GM18519 (cell line): ENCODE results near the gene ZNF514.
"Not testable (repeated sequence)": the region's sequence is repeated elsewhere in the genome, so short reads cannot be mapped to it uniquely, and the experiment has no call there.

ENCODE experiments used
- ATAC-seq: cut with Tn5 transposase; IDR thresholded peaks from one replicate; pipeline ENCODE4 v1.9.1; 2021; ENCODE audit warnings: mild to moderate bottlenecking, moderate library complexity; ENCODE audit not compliant: unreplicated experiment, low FRiP score

Gene ZNF514

DNA sequence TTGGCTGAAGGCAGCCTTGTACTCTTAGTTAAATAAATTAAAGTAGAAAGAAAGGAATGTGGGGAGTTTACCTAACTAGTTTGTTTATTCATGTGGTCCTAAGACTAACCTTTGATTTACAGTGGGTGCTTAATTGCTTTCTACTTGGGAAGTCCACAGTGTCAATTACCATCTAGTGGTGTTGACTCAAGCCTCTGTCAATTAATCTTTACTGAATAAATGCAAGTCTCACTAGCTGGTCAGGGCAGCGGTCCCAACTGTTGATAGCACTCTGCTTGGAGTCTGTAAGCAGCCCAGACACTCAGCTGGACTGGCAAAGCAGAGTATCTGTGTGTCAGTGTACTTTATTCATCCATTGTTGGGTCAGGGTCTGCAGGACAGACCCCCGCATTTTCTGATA, 15.8 kb downstream of the ZNF514 start:
- ATAC-seq: no peak

- ATAC-seq: no peak
Measured at GRCh38 chr2:95138702-95139101, 20.9 kb downstream of the ZNF514 start.

GRCh38 chr2:95122197-95122551, 37.5 kb downstream of the ZNF514 start:
- ATAC-seq: peak; percentile 28

DNA sequence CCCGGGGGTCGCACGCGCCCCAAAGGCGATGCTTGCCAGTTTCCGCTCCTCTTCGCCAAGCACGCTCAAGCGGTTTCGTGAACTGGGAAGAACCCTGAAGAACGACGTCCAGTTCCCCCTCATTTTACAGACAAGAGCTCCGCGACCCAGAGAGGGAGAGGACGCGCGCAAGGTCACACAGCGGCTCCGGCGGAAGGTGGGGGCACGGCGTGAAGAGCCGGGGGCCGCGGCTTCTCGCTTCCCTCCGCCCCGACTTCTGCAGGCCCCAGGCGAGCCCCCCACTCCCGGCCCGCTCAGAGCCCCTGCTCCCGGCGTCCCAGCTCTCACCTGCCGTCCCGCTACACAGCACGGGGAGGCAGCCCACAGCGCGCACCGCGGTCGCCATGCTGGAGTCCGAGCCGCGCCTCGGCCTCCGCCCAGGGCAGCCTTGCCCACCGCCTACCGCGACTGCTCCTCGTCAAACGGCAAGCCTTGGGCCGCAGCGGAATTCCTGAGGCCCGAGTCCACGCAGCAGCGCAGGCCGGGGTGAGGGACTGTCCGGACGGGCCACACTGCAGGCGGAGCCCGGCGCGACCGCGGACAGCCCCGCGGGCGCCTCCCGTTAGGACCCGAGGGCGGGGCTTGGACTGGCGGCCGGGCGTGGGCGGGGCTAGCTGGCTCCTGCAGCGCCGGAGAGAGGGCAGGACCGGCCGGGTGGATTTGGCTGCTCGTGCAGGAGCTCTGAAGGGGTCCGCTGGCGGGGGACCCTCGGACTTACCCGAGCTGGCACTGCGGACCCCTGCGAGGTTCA, 38.0 kb downstream of the ZNF514 start, which contains the start of gene MRPS5:
Gene MRPS5, minus strand, starts transcription at position 402 of the 790 bp plus-strand sequence. Its CDS starts 17 bp downstream, at position 385.
- ATAC-seq: peak; percentile 66

DNA sequence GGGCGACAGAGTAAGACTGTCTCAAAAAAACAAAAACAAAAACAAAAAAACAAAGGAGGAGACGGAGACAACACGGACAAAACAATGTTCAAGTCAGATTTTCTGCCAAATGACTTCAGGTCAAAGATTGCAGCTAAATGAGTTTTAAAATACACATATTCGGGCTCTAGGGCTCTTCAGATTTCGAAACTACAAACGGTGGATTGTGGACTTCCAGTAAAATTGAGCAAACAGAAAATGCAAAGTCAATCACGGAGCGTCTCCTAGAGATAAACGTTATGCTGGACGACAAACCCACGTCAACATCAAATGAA, 38.6 kb downstream of the ZNF514 start:
- ATAC-seq: no peak

- ATAC-seq: peak; percentile 90
Measured at GRCh38 chr2:95115418-95115817, 44.2 kb downstream of the ZNF514 start.

DNA sequence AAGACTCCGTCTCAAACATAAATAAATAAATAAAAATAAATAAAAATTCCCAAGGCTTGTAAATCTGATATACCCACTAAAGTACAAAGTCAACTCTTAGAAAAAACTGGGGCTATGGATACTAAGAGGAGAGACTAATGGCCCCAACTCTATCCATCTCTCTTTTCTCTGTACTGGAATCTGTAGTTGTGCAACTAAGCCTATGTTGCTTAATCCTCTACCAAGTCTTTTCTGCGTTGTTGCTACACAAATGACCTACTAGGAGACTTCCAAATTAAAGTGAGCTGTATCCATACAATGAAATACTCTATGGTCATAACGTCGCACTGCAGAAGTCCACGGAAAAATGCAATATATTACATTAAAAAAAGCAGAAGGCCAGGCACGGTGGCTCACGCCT, 46.2 kb downstream of the ZNF514 start:
- no peak for ATAC-seq

GRCh38 chr2:95110395-95110794, 49.3 kb downstream of the ZNF514 start:
- ATAC-seq: no peak

GRCh38 chr2:95109260-95109659, 50.4 kb downstream of the ZNF514 start:
- no peak for ATAC-seq

DNA sequence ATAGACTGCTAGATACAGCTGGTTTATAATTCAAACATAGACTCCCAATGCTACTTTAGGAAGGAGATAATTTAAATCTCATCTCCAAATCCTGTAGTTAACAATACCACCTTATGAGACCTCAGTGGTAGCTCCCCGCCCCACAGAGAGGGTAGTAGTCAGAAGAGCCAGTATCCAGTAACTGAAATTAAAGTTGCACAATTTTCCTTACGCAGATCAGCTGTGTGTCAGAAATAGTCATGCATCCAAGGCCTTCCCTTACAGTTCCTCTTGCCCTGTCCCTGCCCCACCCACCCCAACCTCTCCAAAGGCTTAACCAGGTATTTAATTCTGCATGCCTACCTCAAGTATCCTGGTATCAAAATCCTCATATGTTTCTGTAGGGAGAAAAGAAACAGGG, 53.6 kb downstream of the ZNF514 start:
- ATAC-seq: no peak

DNA sequence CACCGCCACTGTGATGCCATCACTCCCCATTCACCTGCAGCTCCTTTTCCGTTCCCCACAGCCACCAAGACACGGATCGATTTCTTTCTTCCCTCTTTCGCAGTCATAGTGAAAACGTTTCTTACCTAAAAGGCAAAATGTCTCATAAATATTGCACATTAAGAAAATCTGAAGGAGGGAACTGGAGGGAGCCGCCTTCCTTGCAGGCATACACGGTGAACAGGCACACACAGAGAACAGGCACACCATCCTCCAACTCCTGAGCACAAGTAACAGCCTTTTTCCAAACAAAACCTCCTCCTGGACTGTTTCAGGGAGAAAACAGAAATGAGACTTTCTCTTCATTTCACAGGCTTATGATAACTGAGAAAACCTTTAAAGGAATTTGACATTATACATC, 55.0 kb downstream of the ZNF514 start:
- no peak for ATAC-seq

DNA sequence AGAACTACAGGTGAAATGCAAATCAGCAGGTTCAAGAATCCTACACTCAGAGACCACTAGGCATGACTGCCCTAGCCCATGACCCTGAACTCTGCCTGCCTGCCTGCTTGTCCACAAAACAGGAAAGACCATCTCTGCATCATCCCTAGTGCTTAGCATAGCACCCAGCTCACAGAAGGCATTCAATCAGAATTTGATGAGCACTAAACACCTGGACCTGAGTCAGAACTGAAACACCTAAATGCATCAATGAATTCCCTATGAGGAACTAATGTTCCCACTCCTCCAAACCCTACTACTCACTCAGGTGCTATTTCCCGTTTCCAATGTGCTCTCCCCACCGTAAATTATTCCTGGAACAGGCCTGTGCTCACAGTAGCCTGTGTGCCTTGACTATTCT, 59.7 kb downstream of the ZNF514 start:
- no peak for ATAC-seq

- ATAC-seq: not testable (repeated sequence)
Measured at GRCh38 chr2:95098273-95098672, 61.4 kb downstream of the ZNF514 start.
